OCI-LY7 (cell line): ENCODE data around the gene MTLN. TPM values are rescaled to one million over a fixed set of nuclear protein-coding genes. Genes with fewer than 3 reads are reported as not detected.
A peak's percentile ranks its signal among the peaks of the same experiment; 100 is the strongest.
"Not testable (repeated sequence)": the region's sequence is repeated elsewhere in the genome, so short reads cannot be mapped to it uniquely, and the experiment has no call there.

Experiments
- BruUV-seq: library from RNA; stranded (reverse); fragments of 400-500 nt; replicated peaks from 2 replicates; lab custom pipeline; 2021; lab: Mats Ljungman, UMichigan
- CTCF ChIA-PET: fragments of 300-600 bp; sonication (Branson Sonifier 250); formaldehyde crosslinking; loops from one replicate; lab custom pipeline; 2022; ENCODE audit warnings: antibody characterized with exemption; ENCODE audit not compliant: unreplicated experiment; lab: Charles Lee
- POLR2A ChIA-PET: fragments of 300-600 bp; sonication (Branson Sonifier 250); formaldehyde crosslinking; loops from one replicate; lab custom pipeline; 2022; ENCODE audit warnings: antibody characterized with exemption; lab: Charles Lee
- DNase-seq: peaks from one replicate; pipeline ENCODE4 v3.0.0-alpha.2; 2015; ENCODE audit warnings: low spot score
- H2AFZ ChIP-seq: fragments of 200-600 bp; sonication (generic), shearing (Covaris generic); 2 replicates; pipeline ENCODE4 v1.6.1; 2014; ENCODE audit warnings: mild to moderate bottlenecking, antibody characterized with exemption, low read length, moderate library complexity
- H3K27ac ChIP-seq: fragments of 200-600 bp; sonication (generic); 2 replicates; pipeline ENCODE4 v1.5.1; 2014; ENCODE audit warnings: mixed run types, low read depth, mild to moderate bottlenecking, moderate library complexity, low read length, inconsistent platforms; ENCODE audit not compliant: poor library complexity, severe bottlenecking
- H3K36me3 ChIP-seq: fragments of 200-600 bp; sonication (generic); 2 replicates; pipeline ENCODE4 v1.6.1; 2014; ENCODE audit warnings: mild to moderate bottlenecking, antibody characterized with exemption, low read length, moderate library complexity, mixed read lengths; ENCODE audit not compliant: insufficient read depth
- H3K4me1 ChIP-seq: fragments of 200-600 bp; sonication (generic); 2 replicates; pipeline ENCODE4 v1.5.1; 2014; ENCODE audit warnings: mild to moderate bottlenecking, low read length; ENCODE audit not compliant: insufficient read depth, poor library complexity, severe bottlenecking
- H3K4me2 ChIP-seq: fragments of 200-600 bp; sonication (generic); 2 replicates; pipeline ENCODE4 v1.6.1; 2014; ENCODE audit warnings: mild to moderate bottlenecking, low read length
- H3K4me3 ChIP-seq: fragments of 200-600 bp; sonication (generic); 2 replicates; pipeline ENCODE4 v1.5.1; 2014; ENCODE audit warnings: mild to moderate bottlenecking, low read depth, low read length; ENCODE audit not compliant: poor library complexity, severe bottlenecking
- H3K79me2 ChIP-seq: fragments of 200-600 bp; sonication (generic); 2 replicates; pipeline ENCODE4 v1.6.1; 2016; ENCODE audit warnings: low read depth, mild to moderate bottlenecking, low read length, moderate library complexity, mixed read lengths; ENCODE audit not compliant: insufficient read depth
- H3K9me2 ChIP-seq: fragments of 200-600 bp; sonication (generic); 2 replicates; pipeline ENCODE4 v1.6.1; 2016; ENCODE audit warnings: mild to moderate bottlenecking, low read length, mixed read lengths; ENCODE audit not compliant: insufficient read depth
- H3K9me3 ChIP-seq: fragments of 200-600 bp; sonication (generic); 2 replicates; pipeline ENCODE4 v1.6.1; 2014; ENCODE audit warnings: mild to moderate bottlenecking, mixed run types, low read length, mixed read lengths
- H4K20me1 ChIP-seq: fragments of 200-600 bp; sonication (generic); 2 replicates; pipeline ENCODE4 v1.6.1; 2014; ENCODE audit warnings: mild to moderate bottlenecking, antibody characterized with exemption, low read length, moderate library complexity, mixed read lengths; ENCODE audit not compliant: insufficient read depth
- CTCF ChIP-seq: fragments of 200-600 bp; sonication (generic); conservative IDR thresholded peaks from 2 replicates; pipeline ENCODE4 v1.5.1; 2014; ENCODE audit warnings: mild to moderate bottlenecking, antibody characterized with exemption, low read length, moderate library complexity, mixed read lengths
- EZH2phosphoT487 ChIP-seq: fragments of 200-600 bp; sonication (generic); IDR thresholded peaks from 2 replicates; pipeline ENCODE4 v1.6.1; 2018; ENCODE audit warnings: low read depth, borderline replicate concordance, mild to moderate bottlenecking, mixed run types, antibody characterized with exemption, low read length, moderate library complexity, mixed read lengths
- intact Hi-C: fragments of 100-400 bp; cut with micrococcal nuclease; formaldehyde crosslinking; loops from one replicate; pipeline ENCODE4 v1.10.0; 2022; ENCODE audit not compliant: unreplicated experiment
- total RNA-seq, 2 experiments: library from RNA; depleted of rRNA in 1 of 2; stranded (reverse); fragments of >200 nt in 1 of 2; shearing (Covaris generic) in 1 of 2; gene quantifications; 2 replicates each; pipeline ENCODE4 v1.2.3, GENCODE V29; 2014 to 2022

Gene MTLN
- total RNA-seq, 2 experiments from 2014 or later, result 0.69 to 8.5 TPM

GRCh38 chr2:110215091-110215490 lies 2.7 kb upstream of the MTLN start:
- H3K9me3 ChIP-seq, result no peaks in the 10 kb centered on the region
- no peak for DNase-seq
- no peak overlapping the region for H2AFZ ChIP-seq
- intact Hi-C loops, result no loop called here
- no peak overlapping the region for H3K27ac ChIP-seq
- no peaks in the 10 kb centered on the region for H3K9me2 ChIP-seq
- TF ChIP-seq CTCF, result no peak
- TF ChIP-seq EZH2phosphoT487, result no peak
- ChIA-PET POLR2A (no interaction called here), CTCF (interaction anchor here (0.6 kb wide), 1 partner anchor 516 kb away, joined by 4 read pairs; no protein-coding TSS in a partner anchor)
- no peaks in the 10 kb centered on the region for H3K36me3 ChIP-seq
- H4K20me1 ChIP-seq, result no peaks in the 10 kb centered on the region
- H3K4me2 ChIP-seq, result no peak overlapping the region
- H3K79me2 ChIP-seq, result no peaks in the 10 kb centered on the region
- no peaks in the 10 kb centered on the region for H3K4me1 ChIP-seq
- BruUV-seq, result no TSS peak
- H3K4me3 ChIP-seq, result no peak overlapping the region

GRCh38 chr2:110213522-110213921 lies 1.2 kb upstream of the MTLN start:
- H3K9me2 ChIP-seq, H3K4me3 ChIP-seq, H3K27ac ChIP-seq, H2AFZ ChIP-seq, intact Hi-C loops, POLR2A ChIA-PET, CTCF ChIA-PET, DNase-seq, H3K36me3 ChIP-seq, H3K4me1 ChIP-seq, H3K4me2 ChIP-seq, H3K9me3 ChIP-seq, H3K79me2 ChIP-seq, BruUV-seq, H4K20me1 ChIP-seq: not testable (repeated sequence)

DNA sequence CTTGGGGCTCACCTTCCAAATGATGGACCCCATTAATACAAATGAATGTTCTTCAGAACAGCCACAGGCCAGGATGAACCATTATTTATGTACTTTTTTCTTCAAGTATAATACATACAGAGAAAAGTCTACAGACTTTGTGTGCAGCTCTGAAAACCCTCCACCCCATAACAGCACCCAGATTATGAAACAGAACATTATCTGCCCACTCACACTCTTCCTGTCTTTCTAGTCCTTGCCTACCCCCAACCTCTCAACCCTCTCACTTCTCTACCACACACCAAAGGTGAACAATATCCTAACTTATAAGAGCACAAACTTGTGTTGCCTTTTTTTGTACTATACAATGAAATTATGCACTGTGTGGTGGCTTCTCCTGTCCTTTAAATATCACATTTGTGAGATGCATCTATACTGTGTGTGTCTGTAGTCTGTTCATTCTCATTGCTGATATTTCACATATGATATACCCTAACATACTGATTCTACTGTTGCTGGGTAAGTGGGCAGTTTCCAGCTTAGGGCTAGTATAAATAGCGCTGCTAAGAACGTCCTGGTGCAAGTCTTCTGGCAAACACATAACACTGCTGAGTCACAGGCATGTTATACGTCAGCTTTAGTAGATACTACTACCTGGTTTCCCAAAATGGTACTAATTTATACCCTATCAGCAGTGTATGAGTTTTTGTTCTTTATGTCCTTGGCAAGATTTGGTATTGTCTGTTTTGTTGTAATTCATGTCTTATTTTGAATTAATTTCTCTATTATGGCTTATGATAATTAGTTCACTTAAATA lies 6.5 kb downstream of the MTLN start:
- intact Hi-C loops, result no loop called here
- peak overlapping the region; percentile 76 for H3K4me3 ChIP-seq
- ChIA-PET CTCF (no interaction called here), POLR2A (no interaction called here)
- no peaks in the 10 kb centered on the region for H3K36me3 ChIP-seq
- BruUV-seq, result no TSS peak
- H3K27ac ChIP-seq, result no peak overlapping the region
- H3K9me2 ChIP-seq, result no peaks in the 10 kb centered on the region
- no peaks in the 10 kb centered on the region for H4K20me1 ChIP-seq
- no peaks in the 10 kb centered on the region for H3K79me2 ChIP-seq
- H3K9me3 ChIP-seq, result no peaks in the 10 kb centered on the region
- TF ChIP-seq EZH2phosphoT487 (no peak), CTCF (no peak)
- peak overlapping the region; percentile 77 for H3K4me2 ChIP-seq
- H3K4me1 ChIP-seq, result peaks cover 6% of the 10 kb centered on the region
- no peak for DNase-seq
- peak overlapping the region; percentile 100 for H2AFZ ChIP-seq
